PFSK-1 (cell line): ENCODE data around the gene HAT1.

Experiments
- POLR2AphosphoS5 ChIP-seq: IDR thresholded peaks from 2 replicates; pipeline ENCODE4 v1.6.1; 2012; ENCODE audit warnings: low read depth, mild to moderate bottlenecking, control low read depth, low read length, moderate library complexity
- SIN3A ChIP-seq: IDR thresholded peaks from 2 replicates; pipeline ENCODE4 v1.6.1; 2012; ENCODE audit warnings: mild to moderate bottlenecking, low read length, moderate library complexity, borderline replicate concordance; ENCODE audit not compliant: insufficient read depth
- TAF1 ChIP-seq: IDR thresholded peaks from 2 replicates; pipeline ENCODE4 v1.6.1; 2012; ENCODE audit warnings: low read length, control low read depth, borderline replicate concordance; ENCODE audit not compliant: insufficient read depth
- TF ChIP-seq, protein P1 (sequence below), 2 experiments: IDR thresholded peaks; 2 replicates each; pipeline versions ENCODE4 v1.6.1 to v1.8.0; 2011 to 2012; ENCODE audit warnings: low read depth in 2 of 2, low read length in 2 of 2, control low read depth in 1 of 2, inconsistent platforms in 1 of 2, mild to moderate bottlenecking in 1 of 2, moderate library complexity in 1 of 2; ENCODE audit not compliant: insufficient read depth in 1 of 2

DNA sequence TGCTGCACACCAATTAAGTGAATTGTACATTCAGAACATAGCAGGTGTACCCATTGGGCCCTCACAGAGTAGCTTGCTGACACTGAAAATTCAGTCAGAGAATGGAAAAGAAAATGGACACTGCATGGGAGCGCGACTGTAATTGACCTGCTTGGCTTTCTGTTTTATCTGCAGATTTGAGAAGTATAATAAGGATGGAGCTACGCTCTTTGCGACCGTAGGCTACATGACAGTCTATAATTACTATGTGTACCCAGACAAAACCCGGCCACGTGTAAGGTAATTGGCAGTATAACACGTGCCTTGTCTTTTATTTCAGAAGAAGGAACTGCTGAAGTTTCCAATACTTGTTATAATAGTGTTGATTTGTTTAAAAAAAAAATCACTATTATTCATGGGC is 44.0 kb downstream of the HAT1 start:
- no peak for TF ChIP-seq TAF1
- TF ChIP-seq POLR2AphosphoS5, result no peak
- TF ChIP-seq SIN3A, result no peak
- TF ChIP-seq, protein P1, sequence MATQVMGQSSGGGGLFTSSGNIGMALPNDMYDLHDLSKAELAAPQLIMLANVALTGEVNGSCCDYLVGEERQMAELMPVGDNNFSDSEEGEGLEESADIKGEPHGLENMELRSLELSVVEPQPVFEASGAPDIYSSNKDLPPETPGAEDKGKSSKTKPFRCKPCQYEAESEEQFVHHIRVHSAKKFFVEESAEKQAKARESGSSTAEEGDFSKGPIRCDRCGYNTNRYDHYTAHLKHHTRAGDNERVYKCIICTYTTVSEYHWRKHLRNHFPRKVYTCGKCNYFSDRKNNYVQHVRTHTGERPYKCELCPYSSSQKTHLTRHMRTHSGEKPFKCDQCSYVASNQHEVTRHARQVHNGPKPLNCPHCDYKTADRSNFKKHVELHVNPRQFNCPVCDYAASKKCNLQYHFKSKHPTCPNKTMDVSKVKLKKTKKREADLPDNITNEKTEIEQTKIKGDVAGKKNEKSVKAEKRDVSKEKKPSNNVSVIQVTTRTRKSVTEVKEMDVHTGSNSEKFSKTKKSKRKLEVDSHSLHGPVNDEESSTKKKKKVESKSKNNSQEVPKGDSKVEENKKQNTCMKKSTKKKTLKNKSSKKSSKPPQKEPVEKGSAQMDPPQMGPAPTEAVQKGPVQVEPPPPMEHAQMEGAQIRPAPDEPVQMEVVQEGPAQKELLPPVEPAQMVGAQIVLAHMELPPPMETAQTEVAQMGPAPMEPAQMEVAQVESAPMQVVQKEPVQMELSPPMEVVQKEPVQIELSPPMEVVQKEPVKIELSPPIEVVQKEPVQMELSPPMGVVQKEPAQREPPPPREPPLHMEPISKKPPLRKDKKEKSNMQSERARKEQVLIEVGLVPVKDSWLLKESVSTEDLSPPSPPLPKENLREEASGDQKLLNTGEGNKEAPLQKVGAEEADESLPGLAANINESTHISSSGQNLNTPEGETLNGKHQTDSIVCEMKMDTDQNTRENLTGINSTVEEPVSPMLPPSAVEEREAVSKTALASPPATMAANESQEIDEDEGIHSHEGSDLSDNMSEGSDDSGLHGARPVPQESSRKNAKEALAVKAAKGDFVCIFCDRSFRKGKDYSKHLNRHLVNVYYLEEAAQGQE (IDR thresholded peaks at IDR 0.05; ENCODE audit: insufficient read depth in 1 of 2, low read depth in 2 of 2, low read length in 2 of 2), result no peak
